ENCODE measurements around the gene ELOVL4.

ELOVL4 gene

DNA sequence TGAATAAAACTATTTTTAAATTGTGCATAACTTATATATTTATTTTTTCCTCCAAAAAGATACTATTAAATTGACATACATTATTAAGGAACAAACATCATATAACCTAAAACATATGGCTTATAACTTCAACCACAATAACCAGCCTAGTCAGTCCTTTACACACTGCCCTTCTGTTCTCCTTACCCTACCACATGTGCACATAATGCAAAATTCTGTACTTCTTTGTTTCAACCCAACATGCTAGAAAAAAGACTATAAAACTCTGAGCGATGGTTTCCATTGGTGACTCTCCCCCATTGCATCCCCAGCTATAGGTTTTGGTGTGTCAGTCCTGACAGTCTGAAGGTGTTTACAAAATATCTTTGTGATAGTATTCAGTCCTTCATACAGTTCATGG, 42.3 kb upstream of the ELOVL4 start:
- WGBS = 67% methylated on average over 1 of the region's 1 CpG

DNA sequence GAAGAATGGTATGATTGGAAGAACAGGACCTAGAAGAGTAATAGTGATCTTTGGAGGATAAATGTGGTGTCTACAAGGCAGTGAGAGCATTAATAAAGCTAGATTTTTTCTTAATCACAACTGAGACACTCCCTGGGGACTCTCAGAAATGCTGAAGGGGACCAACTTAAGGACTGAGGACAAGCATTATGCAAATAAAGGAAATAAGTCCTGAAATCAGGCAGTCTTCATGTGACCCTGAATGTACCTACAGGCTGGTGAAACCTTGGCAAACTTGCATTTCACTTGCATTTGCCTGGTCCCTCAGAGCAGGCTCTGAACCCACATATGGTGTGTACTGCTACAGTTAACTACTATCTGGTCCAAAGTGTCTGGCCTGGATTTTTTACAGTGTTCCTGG, 37.8 kb upstream of the ELOVL4 start:
- no peak for DNase-seq
- H3K27ac ChIP-seq (ENCODE audit: low read length, poor library complexity, severe bottlenecking) = no peak overlapping the region
- no peaks in the 10 kb centered on the region for H3K9me3 ChIP-seq (ENCODE audit: control insufficient read depth, low read length)
- H3K4me1 ChIP-seq (ENCODE audit: control insufficient read depth, insufficient read depth, low read depth, low read length) = peaks cover 2% of the 10 kb centered on the region
- H3K27me3 ChIP-seq (ENCODE audit: control insufficient read depth in 1 of 2, insufficient read depth in 1 of 2, low read length in 2 of 2) = no peaks in the 10 kb centered on the region
- no peak overlapping the region for H3K4me3 ChIP-seq (ENCODE audit: insufficient read depth in 1 of 2, low read depth in 1 of 2, low read length in 2 of 2)
- no peak overlapping the region for H2BK12ac ChIP-seq (ENCODE audit: low read length in 2 of 2)
- H3K23ac ChIP-seq (ENCODE audit: low read length in 2 of 2) = no peak overlapping the region
- no peak overlapping the region for H2AK5ac ChIP-seq (ENCODE audit: low read length, severe bottlenecking)
- H3K9ac ChIP-seq (ENCODE audit: low read length) = no peak overlapping the region
- H2BK15ac ChIP-seq (ENCODE audit: low read depth, poor library complexity, severe bottlenecking) = no peak overlapping the region
- no peak overlapping the region for H4K8ac ChIP-seq (ENCODE audit: low read length)
- no peak overlapping the region for H2AFZ ChIP-seq (ENCODE audit: low read depth, low read length)
- no peak overlapping the region for H2BK120ac ChIP-seq (ENCODE audit: low read depth, low read length)
- H3K18ac ChIP-seq (ENCODE audit: low read depth in 1 of 2, low read length in 2 of 2) = no peak overlapping the region
- H4K91ac ChIP-seq (ENCODE audit: low read length) = no peak overlapping the region
- no peak overlapping the region for H3K4ac ChIP-seq (ENCODE audit: low read depth in 1 of 2, low read length in 2 of 2)
- H2BK5ac ChIP-seq (ENCODE audit: low read depth, low read length, poor library complexity, severe bottlenecking) = no peak overlapping the region
- H3K4me2 ChIP-seq (ENCODE audit: low read length, poor library complexity, severe bottlenecking) = no peak overlapping the region
- no peaks in the 10 kb centered on the region for H3K79me1 ChIP-seq (replicated peaks; ENCODE audit: low read length, poor library complexity, severe bottlenecking)
- H3K14ac ChIP-seq (ENCODE audit: low read length in 2 of 2) = no peak overlapping the region
- H3K36me3 ChIP-seq (ENCODE audit: control insufficient read depth in 1 of 2, insufficient read depth in 2 of 2, low read depth in 1 of 2, low read length in 2 of 2) = no peaks in the 10 kb centered on the region

More for the DNA sequence above, 42.3 kb upstream of the ELOVL4 start:
- Histone ChIP-seq H3K27me3 (ENCODE audit: control insufficient read depth in 1 of 2, insufficient read depth in 1 of 2, low read length in 2 of 2) (peaks cover 0 to 11% of the 10 kb centered on the region in 2 experiments), H3K27ac (ENCODE audit: low read length, poor library complexity, severe bottlenecking) (no peak overlapping the region), H3K4me2 (ENCODE audit: low read length, poor library complexity, severe bottlenecking) (no peak overlapping the region), H2AFZ (ENCODE audit: low read depth, low read length) (no peak overlapping the region), H4K91ac (ENCODE audit: low read length) (no peak overlapping the region), H3K14ac (ENCODE audit: low read length in 2 of 2) (no peak overlapping the region), H3K9me3 (ENCODE audit: control insufficient read depth, low read length) (no peaks in the 10 kb centered on the region), H2BK12ac (ENCODE audit: low read length in 2 of 2) (no peak overlapping the region), H3K36me3 (ENCODE audit: control insufficient read depth in 1 of 2, insufficient read depth in 2 of 2, low read depth in 1 of 2, low read length in 2 of 2) (no peaks in the 10 kb centered on the region), H3K18ac (ENCODE audit: low read depth in 1 of 2, low read length in 2 of 2) (no peak overlapping the region), H2AK5ac (ENCODE audit: low read length, severe bottlenecking) (no peak overlapping the region), H2BK120ac (ENCODE audit: low read depth, low read length) (no peak overlapping the region), H3K9ac (ENCODE audit: low read length) (no peak overlapping the region), H2BK5ac (ENCODE audit: low read depth, low read length, poor library complexity, severe bottlenecking) (no peak overlapping the region), H3K4me3 (ENCODE audit: insufficient read depth in 1 of 2, low read depth in 1 of 2, low read length in 2 of 2) (no peak overlapping the region), H2BK15ac (ENCODE audit: low read depth, poor library complexity, severe bottlenecking) (no peak overlapping the region), H4K8ac (ENCODE audit: low read length) (no peak overlapping the region), H3K23ac (ENCODE audit: low read length in 2 of 2) (no peak overlapping the region), H3K79me1 (replicated peaks; ENCODE audit: low read length, poor library complexity, severe bottlenecking) (no peaks in the 10 kb centered on the region), H3K4me1 (ENCODE audit: control insufficient read depth, insufficient read depth, low read depth, low read length) (peaks cover 2% of the 10 kb centered on the region), H3K4ac (ENCODE audit: low read depth in 1 of 2, low read length in 2 of 2) (no peak overlapping the region)
- no peak for DNase-seq

DNA sequence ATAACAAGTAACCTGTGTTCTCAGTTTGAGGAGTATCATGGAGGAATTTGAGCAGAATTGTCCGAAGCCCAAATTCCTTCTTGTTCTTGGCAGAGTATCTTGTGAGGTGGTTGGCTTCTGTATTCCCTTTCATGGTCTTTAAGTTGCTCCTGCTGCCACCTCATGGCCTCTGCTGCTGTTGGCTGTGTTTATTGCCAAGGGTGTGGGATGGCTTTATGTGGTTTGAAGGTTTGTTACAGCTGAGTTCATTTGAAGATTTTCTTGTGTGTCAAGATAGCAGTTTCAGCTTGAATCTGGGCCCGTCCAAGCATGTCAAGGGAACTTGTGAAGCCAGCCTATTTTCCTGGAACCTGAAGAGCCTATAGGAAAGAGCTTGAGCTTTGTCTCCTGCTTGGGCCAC, 36.9 kb upstream of the ELOVL4 start:
- H2BK12ac ChIP-seq (ENCODE audit: low read length in 2 of 2) = no peak overlapping the region
- no peak overlapping the region for H2BK15ac ChIP-seq (ENCODE audit: low read depth, poor library complexity, severe bottlenecking)
- H2BK120ac ChIP-seq (ENCODE audit: low read depth, low read length) = no peak overlapping the region
- no peak overlapping the region for H3K4ac ChIP-seq (ENCODE audit: low read depth in 1 of 2, low read length in 2 of 2)
- WGBS = 91% methylated on average over 2 of the region's 2 CpGs
- no peak overlapping the region for H2BK5ac ChIP-seq (ENCODE audit: low read depth, low read length, poor library complexity, severe bottlenecking)
- no peak overlapping the region for H2AK5ac ChIP-seq (ENCODE audit: low read length, severe bottlenecking)
- H3K27me3 ChIP-seq (ENCODE audit: control insufficient read depth in 1 of 2, insufficient read depth in 1 of 2, low read length in 2 of 2) = no peaks in the 10 kb centered on the region
- H3K4me2 ChIP-seq (ENCODE audit: low read length, poor library complexity, severe bottlenecking) = no peak overlapping the region
- no peak overlapping the region for H3K9ac ChIP-seq (ENCODE audit: low read length)
- H4K91ac ChIP-seq (ENCODE audit: low read length) = no peak overlapping the region
- H3K36me3 ChIP-seq (ENCODE audit: control insufficient read depth in 1 of 2, insufficient read depth in 2 of 2, low read depth in 1 of 2, low read length in 2 of 2) = no peaks in the 10 kb centered on the region
- H3K23ac ChIP-seq (ENCODE audit: low read length in 2 of 2) = no peak overlapping the region
- no peaks in the 10 kb centered on the region for H3K9me3 ChIP-seq (ENCODE audit: control insufficient read depth, low read length)
- H2AFZ ChIP-seq (ENCODE audit: low read depth, low read length) = no peak overlapping the region
- H3K4me1 ChIP-seq (ENCODE audit: control insufficient read depth, insufficient read depth, low read depth, low read length) = peaks cover 2% of the 10 kb centered on the region
- H3K14ac ChIP-seq (ENCODE audit: low read length in 2 of 2) = no peak overlapping the region
- H3K79me1 ChIP-seq (replicated peaks; ENCODE audit: low read length, poor library complexity, severe bottlenecking) = no peaks in the 10 kb centered on the region
- H3K18ac ChIP-seq (ENCODE audit: low read depth in 1 of 2, low read length in 2 of 2) = no peak overlapping the region
- no peak overlapping the region for H3K27ac ChIP-seq (ENCODE audit: low read length, poor library complexity, severe bottlenecking)
- no peak overlapping the region for H4K8ac ChIP-seq (ENCODE audit: low read length)
- H3K4me3 ChIP-seq (ENCODE audit: insufficient read depth in 1 of 2, low read depth in 1 of 2, low read length in 2 of 2) = no peak overlapping the region
- DNase-seq = no peak

GRCh38 chr6:79981652-79982051, 34.3 kb upstream of the ELOVL4 start:
- H2BK5ac ChIP-seq (ENCODE audit: low read depth, low read length, poor library complexity, severe bottlenecking) = no peak overlapping the region
- no peak overlapping the region for H2BK15ac ChIP-seq (ENCODE audit: low read depth, poor library complexity, severe bottlenecking)
- DNase-seq = no peak
- H3K4ac ChIP-seq (ENCODE audit: low read depth in 1 of 2, low read length in 2 of 2) = no peak overlapping the region
- H2AK5ac ChIP-seq (ENCODE audit: low read length, severe bottlenecking) = no peak overlapping the region
- no peaks in the 10 kb centered on the region for H3K36me3 ChIP-seq (ENCODE audit: control insufficient read depth in 1 of 2, insufficient read depth in 2 of 2, low read depth in 1 of 2, low read length in 2 of 2)
- no peak overlapping the region for H3K14ac ChIP-seq (ENCODE audit: low read length in 2 of 2)
- no peaks in the 10 kb centered on the region for H3K79me1 ChIP-seq (replicated peaks; ENCODE audit: low read length, poor library complexity, severe bottlenecking)
- WGBS = 97% methylated on average over 3 of the region's 4 CpGs
- H4K91ac ChIP-seq (ENCODE audit: low read length) = no peak overlapping the region
- peaks cover 2% of the 10 kb centered on the region for H3K4me1 ChIP-seq (ENCODE audit: control insufficient read depth, insufficient read depth, low read depth, low read length)
- no peak overlapping the region for H4K8ac ChIP-seq (ENCODE audit: low read length)
- H3K27me3 ChIP-seq (ENCODE audit: control insufficient read depth in 1 of 2, insufficient read depth in 1 of 2, low read length in 2 of 2) = no peaks in the 10 kb centered on the region
- H3K23ac ChIP-seq (ENCODE audit: low read length in 2 of 2) = no peak overlapping the region
- H2BK12ac ChIP-seq (ENCODE audit: low read length in 2 of 2) = no peak overlapping the region
- no peak overlapping the region for H3K27ac ChIP-seq (ENCODE audit: low read length, poor library complexity, severe bottlenecking)
- H3K9me3 ChIP-seq (ENCODE audit: control insufficient read depth, low read length) = no peaks in the 10 kb centered on the region
- H2AFZ ChIP-seq (ENCODE audit: low read depth, low read length) = no peak overlapping the region
- no peak overlapping the region for H3K4me2 ChIP-seq (ENCODE audit: low read length, poor library complexity, severe bottlenecking)
- H2BK120ac ChIP-seq (ENCODE audit: low read depth, low read length) = no peak overlapping the region
- no peak overlapping the region for H3K18ac ChIP-seq (ENCODE audit: low read depth in 1 of 2, low read length in 2 of 2)
- no peak overlapping the region for H3K4me3 ChIP-seq (ENCODE audit: insufficient read depth in 1 of 2, low read depth in 1 of 2, low read length in 2 of 2)
- no peak overlapping the region for H3K9ac ChIP-seq (ENCODE audit: low read length)
